Colon (tissue), 2 donors: ENCODE results near the gene CRIP2.

Experiments used
- FAIRE-seq: peaks from 2 replicates; lab custom pipeline; 2012; peaks lifted over from hg19 to GRCh38; lab: Jason Lieb, UNC
- donor health status: control.
- donor health status: control.

CRIP2 gene

DNA sequence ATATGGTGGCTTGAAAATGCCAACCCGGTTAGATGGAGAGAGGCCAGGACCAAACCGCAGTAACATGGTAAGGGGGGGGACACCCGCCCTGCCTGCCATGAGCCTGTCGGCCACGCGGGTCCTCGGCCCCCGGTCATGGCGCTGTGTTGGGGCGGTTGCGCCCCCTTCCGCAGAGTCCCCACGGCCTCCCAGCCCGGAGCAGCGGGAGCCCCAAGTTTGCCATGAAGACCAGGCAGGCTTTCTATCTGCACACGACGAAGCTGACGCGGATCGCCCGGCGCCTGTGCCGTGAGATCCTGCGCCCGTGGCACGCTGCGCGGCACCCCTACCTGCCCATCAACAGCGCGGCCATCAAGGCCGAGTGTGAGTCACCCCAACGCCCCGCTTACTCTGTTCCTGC is 10.1 kb upstream of the CRIP2 start:
- FAIRE-seq: no peak

DNA sequence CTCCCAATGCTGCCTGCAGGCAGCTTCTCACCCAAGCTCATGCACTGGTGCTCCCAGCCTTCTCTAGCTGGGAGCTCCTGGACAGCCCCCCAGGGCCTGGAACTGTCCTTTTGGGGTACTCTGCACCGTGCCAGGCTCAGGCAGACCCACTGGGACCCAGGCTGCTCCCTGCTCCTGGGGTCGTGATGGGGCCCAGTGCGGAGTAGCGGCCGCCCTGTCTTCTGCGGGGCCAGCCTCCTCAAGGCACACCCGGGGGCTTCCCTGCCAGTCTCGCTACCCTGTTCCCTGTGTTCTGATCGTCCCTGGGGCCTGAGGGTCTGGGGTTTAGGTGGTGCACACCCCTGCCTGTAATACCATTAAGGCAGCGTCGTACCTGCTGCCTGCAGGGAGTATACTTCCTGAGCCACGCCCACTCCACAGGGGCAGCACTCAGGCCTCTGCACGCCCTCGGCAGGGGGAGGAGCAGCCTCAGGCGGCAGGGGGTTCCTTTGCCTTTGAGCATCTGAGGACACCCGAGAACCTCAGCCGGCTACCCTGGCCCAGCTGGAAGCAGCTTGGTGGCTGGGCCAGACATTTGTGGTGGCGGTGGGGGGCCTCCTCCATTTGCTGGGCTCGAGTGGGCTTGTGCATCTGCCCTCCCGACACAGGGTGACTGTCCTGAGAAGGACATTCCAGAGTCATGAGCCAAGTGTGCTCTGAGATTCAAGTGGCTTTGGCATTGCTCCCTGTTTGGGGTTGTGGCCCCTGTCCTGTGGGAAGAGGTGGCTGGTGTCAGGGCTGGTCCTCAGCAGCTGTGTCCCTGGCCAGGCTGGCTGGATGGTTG is 9.2 kb upstream of the CRIP2 start:
- FAIRE-seq: no peak

DNA sequence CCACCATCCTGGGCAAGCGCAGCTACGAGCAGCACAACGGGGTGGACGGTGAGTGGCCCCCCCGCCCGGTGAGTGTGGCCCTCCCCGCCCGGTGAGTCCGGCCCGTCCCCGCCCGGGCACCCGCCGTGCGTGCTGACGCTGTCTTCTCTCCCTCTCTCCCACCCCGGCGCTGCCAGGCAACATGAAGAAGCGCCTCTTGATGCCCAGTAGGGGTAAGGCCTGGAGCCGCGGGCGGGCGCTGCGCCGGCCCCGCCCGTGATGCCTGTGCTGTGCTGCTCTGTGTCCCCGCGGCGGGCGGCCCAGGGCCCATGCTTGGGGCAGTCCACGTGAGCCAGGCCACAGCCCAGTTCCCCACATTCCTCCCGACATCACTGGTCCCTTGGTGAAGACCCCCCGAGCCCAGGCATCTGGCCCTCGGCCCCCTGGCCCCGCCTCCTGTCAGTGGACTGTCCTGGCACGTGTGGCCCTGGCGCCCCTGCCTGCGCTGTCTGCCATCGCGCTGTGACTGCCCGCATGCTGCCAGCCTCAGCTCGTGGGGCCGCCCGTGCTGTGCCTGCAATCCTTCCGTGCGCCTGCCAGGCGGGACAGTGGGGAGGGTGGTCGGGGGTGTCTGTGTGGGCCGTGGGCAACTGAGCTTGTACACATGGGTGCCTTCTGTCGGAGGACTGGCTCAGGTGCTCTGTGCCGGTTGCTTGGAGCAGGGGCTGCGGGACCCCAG is 7.9 kb upstream of the CRIP2 start:
- no peak for FAIRE-seq

DNA sequence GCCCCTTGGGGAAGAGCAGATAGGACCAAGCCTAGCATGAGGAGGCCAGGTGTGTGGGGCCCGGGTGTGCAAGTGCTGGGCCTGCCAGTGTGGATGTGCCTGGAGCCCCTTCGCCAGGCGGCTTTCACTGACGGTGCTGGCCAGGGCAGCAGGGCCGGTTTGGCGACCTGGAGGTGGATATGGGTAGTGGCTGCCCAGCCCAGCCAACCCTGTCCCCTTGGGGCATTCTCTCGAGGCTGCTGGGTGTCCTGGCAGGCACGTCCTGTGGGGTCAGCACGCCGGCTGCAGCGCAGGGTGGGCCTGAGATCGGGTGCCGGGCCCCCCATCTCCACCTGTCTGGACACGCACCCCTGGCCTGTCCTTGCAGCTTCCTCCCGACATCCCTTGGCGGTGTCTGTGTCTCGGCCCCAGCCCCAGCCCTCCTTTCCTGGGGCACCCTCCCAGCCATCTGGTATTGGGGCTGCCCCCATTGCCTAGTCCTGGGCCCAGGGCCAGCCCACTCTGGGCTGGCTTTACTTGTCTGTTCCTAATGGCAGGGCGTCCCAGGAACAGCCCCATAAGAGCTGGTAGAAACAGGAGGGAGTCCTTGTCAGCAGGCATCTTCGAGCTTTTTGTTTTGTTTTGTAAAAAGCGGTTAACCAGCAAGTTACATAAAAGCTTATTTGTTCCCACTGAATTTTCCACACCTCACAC is 7.2 kb upstream of the CRIP2 start:
- FAIRE-seq: no peak

DNA sequence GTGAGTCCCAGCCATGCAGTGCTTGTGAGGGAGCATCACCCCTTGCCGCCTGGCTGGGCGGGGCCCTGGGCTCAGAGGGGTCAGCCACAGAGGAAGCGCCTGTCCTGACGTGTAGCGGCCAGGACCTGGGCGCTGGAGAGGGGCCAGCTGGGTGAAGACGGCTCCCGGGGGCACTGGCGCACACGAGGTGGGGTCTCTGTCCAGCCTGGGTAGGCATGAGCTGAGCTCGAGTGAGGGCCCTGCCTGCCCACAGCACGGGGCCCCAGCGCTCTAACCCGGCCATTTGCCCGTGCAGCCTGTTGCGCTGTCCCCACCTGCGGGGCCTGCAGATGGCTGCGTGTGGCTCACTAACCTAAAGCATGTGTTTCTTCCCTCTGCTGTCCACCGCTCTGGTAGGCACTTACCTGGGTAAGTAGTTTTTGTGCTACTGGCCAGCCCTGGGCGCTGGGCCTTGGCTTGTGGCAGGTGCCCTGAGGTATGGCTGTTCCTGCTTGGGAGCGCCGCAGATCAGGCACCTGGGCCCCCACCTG is 6.6 kb upstream of the CRIP2 start:
- FAIRE-seq: no peak

DNA sequence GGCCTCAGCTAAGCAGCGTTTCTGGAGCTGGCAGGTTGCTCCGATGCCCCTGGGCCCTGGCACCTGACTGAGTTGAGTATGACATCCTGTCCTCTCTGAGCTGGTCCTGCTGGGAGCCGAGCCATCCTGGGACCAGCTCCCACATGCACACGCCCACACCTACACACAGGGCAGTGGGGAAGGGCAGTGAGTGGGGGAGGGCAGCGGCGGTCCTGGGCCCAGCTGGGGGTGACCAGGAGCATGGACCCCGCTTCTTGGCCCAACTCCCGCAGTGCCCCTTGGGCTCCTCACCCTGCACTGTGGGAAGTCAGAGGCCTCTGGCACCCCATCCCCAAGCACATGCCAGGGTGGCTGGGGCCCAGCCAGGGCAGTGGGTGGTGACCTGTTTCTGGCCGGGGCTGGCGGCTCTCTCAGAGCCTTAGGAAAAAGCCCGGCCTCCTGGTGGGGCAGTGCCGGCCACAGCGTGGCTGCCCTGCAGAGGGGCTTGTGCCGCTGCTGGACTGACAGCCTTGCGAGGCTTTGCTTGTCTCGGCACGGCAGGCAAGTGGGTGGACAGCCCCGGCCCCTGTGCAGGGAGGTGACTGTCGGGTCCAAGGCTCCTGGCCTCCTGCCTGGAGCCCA is 5.9 kb upstream of the CRIP2 start:
- no peak for FAIRE-seq

DNA sequence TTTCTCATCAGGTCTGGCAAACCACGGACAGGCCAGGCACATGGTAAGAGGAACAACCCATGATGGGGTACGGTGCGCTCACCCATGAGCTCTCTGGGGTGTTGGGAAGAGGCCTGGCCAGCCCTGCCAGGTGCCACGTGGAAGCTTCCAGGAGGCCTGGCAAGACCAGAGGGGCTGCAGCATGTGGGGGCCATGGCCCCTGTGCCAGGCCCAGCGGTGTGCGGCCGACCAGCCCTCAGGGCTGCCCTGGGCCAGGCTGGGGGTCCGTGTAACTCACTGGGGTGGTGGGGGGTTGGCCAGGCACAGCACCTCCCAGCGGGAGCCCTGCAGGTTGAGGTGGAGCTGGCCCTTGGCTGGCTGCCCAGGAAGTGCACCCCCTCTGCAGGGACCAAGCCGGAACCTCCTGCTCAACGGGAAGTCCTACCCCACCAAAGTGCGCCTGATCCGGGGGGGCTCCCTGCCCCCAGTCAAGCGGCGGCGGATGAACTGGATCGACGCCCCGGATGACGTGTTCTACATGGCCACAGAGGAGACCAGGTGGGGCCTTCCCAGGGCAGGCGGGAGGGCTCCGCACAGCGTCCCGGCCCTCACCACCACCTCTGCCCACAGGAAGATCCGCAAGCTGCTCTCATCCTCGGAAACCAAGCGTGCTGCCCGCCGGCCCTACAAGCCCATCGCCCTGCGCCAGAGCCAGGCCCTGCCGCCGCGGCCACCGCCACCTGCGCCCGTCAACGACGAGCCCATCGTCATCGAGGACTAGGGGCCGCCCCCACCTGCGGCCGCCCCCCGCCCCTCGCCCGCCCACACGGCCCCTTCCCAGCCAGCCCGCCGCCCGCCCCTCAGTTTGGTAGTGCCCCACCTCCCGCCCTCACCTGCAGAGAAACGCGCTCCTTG is 4.9 kb upstream of the CRIP2 start:
- no peak for FAIRE-seq

DNA sequence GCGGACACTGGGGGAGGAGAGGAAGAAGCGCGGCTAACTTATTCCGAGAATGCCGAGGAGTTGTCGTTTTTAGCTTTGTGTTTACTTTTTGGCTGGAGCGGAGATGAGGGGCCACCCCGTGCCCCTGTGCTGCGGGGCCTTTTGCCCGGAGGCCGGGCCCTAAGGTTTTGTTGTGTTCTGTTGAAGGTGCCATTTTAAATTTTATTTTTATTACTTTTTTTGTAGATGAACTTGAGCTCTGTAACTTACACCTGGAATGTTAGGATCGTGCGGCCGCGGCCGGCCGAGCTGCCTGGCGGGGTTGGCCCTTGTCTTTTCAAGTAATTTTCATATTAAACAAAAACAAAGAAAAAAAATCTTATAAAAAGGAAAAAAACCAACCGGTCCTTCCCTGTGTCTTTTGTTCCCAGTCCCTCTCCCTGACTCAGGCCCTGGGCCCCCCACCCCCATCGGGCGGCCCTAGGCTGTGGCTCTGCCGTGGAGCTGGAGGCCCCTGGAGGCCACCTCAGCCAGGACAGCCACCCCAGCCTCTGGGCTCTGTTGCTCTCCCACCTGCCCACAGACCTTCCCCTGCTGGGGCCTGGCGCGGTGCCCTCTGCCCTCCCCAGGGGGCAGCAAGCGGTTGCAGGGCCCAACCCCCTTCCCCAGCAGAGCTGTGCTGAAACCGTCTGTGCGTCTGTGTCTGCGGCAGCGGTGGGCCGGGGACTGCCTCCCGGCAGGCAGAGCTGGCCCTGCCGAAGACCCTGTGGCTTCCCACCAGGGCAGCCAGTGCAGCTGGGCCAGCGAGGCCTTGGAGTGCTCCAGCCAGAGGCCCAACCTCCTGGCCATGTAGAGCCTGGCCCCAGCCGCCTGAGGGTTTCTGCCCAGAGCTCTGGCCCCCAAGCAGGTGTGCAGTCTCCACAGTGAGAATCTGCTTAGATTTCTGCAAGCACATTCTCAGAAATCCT is 4.0 kb upstream of the CRIP2 start:
- FAIRE-seq: no peak

DNA sequence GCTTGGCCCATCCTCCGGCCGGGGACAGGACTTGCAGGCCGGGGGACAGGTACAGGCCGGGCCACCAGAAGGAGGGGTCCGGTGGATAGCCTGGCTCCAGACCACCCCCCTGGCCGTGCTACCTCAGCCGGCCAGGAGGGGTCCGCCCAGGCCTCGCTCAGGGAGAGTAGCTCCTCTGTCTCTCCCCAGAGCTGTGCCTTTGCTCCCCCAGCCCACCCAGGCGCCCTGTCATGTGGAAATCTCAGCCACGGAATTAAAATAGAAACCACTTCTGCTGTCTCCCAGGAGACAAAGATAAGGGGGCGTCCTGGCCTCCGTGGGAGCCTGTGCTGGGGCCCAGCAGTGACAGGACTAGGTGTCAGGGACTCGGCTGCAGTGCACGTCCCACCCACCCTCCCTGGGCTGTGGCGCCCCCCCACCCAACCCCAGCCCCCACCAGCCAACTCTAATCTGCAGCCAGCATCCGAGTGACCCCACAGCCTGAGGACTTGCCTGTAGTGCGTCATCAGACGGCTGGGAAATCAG is 3.3 kb upstream of the CRIP2 start:
- FAIRE-seq: no peak

DNA sequence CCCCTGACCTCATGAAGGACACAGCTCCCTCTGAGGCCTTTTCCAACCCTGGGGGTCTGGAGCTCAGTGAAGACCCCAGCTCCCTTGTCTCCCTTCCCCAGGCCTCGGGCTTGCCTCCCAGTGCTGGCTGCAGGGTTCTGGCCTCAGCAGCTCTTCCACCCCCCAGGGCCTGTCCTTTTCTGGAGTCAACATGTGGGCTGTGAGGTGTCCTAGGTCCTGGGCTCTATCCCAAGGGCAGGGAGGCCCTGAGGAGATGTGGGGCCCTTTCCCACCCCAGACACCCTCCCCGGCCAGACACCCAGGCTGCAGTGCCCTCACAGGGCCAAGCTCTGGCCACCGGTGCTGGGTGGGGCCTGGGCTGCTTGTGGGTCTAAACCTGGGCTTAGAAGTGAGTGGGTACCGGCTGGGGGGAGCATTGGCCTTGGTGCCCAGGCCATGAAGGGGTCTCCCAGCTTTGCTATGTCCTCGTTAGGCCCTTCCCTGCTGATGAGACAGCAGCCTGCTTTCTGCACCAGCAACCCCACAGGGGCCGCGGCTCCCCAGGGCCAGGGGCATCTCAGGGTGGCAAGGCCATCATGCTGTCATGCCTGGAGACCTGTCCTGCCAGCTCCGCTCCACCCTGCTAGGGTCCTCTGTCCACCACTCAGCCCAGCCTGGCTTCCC is 2.7 kb upstream of the CRIP2 start:
- no peak for FAIRE-seq

DNA sequence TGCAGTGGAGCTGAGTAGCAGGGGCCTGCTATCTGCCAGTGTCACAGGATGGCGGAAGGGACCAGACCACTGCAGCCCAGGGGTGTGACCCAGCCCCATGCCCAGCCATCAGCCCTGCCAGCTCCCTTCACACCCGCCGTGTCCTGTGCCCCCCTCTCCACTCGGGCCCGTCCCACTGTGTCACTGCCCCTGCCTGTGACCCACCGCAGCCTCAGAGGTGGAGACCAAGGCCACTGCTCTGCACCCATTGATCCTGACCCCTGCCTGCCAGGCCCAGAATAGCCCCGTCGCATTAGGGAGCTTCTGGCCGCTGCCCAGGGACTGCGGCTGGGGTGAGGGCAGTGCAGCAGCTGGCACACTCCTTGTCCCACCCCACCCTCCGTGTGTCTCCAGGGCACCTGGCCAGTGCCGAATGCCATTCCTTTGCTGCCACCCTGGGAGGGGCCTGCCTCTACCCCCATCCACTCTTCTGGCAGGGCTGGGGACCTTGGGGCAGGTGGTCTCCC is 2.1 kb upstream of the CRIP2 start:
- FAIRE-seq: no peak

DNA sequence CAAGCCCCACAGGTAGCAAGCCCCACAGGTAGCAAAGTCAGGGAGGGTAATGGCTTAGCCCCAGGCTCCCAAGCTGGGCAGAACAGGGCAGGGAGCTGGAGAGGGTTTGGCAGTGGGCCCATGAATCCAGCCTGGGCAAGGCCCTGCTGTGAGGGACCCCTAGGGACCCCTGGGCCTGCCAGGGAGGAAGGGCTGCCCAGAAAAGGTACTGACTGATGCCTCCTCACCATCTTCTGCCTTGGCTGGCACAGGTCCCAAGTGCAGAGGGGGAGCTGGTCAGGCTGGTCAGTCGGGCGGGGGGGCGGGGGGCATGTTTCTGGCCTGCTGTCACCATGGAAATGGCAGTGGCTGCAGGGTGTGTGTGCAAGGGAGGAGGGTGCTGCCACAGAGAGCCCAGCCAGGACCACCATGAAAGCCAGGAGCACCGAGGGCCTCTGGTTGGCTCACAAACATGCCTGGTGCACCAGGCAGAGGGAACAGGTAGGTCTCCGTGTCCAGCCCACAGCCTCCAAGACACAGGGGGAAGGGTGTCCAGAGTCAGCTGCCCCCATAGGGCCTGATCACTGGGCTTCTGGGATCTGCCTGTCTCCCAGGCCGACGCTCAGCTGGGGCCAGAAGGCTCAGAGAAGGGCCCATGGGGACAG is 1.5 kb upstream of the CRIP2 start:
- no peak for FAIRE-seq

DNA sequence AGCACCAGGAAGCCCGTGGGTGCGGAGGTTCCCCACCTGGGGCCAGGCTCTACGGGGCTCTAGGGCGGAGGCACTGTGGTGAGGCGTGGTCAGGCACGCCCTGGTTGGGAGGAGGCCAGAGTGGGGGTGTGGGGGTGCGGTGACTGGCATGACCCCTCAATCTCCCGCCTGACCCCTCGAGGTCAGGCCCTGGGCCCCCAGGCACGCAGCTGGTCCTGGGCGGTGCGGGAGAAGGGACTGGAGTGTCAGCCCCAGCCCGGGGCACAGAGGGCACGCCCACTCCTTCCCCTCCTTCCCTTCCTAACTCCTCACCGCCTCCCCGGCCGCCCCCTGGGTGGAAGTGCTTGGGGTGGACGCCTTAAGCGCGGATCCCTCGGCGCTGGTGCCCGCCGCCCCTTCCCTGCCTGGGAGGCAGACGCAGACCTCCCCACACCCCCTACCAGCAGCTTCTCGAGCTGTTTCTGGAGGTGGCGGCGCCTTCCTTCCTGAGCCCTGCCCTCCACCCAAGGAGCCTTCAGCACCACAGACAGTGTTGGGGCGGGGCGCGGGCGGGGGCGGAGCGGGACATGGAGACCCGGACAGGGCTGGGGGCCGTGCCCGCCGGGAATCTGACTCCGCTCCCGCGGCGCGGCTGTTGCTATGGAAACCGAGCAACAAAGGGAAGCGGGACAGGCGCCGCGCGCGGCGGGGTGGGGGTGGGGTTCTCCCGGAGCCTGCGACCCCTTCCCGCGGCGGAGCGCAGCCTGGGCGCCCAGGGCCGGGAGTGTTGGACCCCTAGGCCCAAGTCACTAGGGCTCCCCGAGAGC is 741 bp upstream of the CRIP2 start:
- FAIRE-seq: no peak

DNA sequence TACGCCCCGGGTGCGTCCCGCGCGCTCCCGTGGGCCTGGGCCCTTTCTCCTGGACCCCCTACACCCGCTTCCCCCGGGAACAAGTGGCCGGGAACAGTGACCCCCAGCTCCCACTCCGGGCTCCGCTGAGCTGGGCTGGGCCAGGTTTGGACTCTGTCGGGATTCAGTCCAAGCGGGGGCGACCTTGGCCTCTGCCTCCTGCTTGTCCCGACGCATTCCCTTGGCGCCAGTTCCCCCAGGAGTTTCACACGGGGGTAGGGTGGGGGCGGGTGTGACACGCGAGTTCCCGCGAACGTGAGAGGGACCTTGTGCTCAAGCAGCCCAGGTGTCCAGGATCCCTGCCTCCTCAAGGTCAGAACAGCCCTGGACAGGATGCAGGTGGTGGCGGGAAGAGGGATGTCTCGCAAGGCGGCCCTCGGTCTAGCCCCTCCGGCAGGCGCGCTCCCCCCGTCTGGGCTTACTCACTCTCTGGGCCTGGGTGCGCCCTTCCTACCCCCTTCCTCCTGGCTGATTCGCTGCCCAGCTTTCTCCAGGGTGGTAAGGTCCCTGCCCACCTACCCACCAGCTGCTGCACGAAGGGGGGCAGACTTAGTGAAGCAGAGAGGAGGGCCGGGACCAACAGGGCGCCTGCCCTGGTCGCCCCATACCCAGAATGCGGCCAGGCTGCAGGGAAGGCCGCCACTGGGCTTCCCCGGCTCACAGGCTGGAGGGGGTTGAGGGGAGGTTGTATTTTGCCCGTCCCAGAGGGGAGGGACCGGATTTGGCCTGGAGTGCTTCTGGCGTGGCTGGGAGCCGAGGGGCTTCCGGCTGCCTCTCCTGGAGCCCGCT is 862 bp downstream of the CRIP2 start:
- FAIRE-seq: no peak

DNA sequence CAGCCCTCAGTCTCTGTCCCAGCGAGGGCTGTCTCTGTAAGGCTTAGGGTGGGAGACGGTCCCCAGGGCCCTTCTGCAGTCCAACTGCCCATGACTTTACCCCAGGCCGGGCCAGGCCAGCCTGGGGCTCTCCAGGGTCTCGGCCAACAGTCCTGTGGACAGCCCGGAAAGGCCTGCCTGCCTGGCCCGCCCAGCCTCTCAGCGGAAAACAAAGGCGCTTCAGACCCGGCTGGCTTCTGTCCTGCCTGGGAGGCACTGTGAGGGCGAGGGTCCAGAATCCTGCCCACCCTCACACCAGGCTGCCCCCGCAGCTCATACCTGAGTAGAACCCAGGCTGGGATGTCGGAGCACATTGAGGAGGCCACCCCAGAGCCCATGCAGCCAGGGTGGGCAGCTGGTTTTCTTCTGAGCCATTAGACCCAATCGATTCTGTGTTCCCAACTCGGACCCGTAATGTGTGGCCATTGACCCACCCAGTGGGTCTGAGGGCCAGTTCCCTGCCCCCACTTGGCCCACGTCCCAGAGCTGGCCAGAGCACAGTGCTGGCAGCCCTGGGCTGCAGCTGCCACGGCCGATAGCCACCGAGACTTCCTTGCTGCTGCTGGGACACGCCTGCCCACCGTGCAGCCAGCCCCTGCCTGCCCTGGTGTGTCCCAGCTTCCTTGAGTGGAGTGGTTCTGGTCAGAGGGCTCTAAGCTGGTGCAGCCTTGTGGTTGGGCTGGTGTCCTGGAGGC is 1.6 kb downstream of the CRIP2 start:
- no peak for FAIRE-seq
